IMR-90 (cell line): Measurements from ENCODE around the gene MAPKAPK2. TPM values are rescaled to one million over a fixed set of nuclear protein-coding genes. Genes with fewer than 3 reads are reported as not detected.

Experiments used
- ATAC-seq: fragments of 200-7000 bp; cut with Tn5 transposase; 2 replicates; pipeline ENCODE4 v1.9.1; 2020; ENCODE audit warnings: low read depth, mild to moderate bottlenecking, moderate library complexity
- BruUV-seq: library from RNA; stranded (reverse); fragments of 400-500 nt; replicated peaks from 2 replicates; lab custom pipeline; 2021; lab: Mats Ljungman, UMichigan
- CTCF ChIA-PET: fragments of 300-600 bp; formaldehyde crosslinking; extraction: SDS; loops from one replicate; lab custom pipeline; 2021; ENCODE audit warnings: antibody characterized with exemption; lab: Yijun Ruan, JAX
- POLR2A ChIA-PET: fragments of 300-600 bp; sonication (Branson Sonifier 250); formaldehyde crosslinking; loops from one replicate; lab custom pipeline; 2022; ENCODE audit warnings: antibody characterized with exemption; ENCODE audit not compliant: unreplicated experiment; lab: Charles Lee
- DNase-seq: peaks from one replicate; pipeline ENCODE4 v3.0.0; 2013
- H2AFZ ChIP-seq: replicated peaks from 2 replicates; pipeline ENCODE3; 2013; ENCODE audit warnings: low read length, mild to moderate bottlenecking; ENCODE audit not compliant: poor library complexity
- H2AK5ac ChIP-seq: 2 replicates; pipeline ENCODE4 v1.6.1; 2013; ENCODE audit warnings: low read depth, low read length, inconsistent platforms
- H2AK9ac ChIP-seq: replicated peaks from 2 replicates; pipeline ENCODE3; 2013; ENCODE audit warnings: mild to moderate bottlenecking, low read depth, low read length, moderate library complexity; ENCODE audit not compliant: poor library complexity
- H2BK120ac ChIP-seq: 2 replicates; pipeline ENCODE4 v1.6.1; 2013; ENCODE audit warnings: low read depth, low read length, inconsistent platforms
- H2BK15ac ChIP-seq: 3 replicates; pipeline ENCODE4 v1.6.1; 2013; ENCODE audit warnings: low read depth, low read length, inconsistent platforms
- H2BK20ac ChIP-seq: 2 replicates; pipeline ENCODE4 v1.6.1; 2013; ENCODE audit warnings: low read depth, mild to moderate bottlenecking, inconsistent platforms, low read length, moderate library complexity
- H2BK5ac ChIP-seq: 2 replicates; pipeline ENCODE4 v1.6.1; 2013; ENCODE audit warnings: mild to moderate bottlenecking, low read depth, low read length, inconsistent platforms; ENCODE audit not compliant: poor library complexity, severe bottlenecking
- H3K14ac ChIP-seq: replicated peaks from 2 replicates; pipeline ENCODE4 v1.6.1; 2013; ENCODE audit warnings: low read depth, low read length, inconsistent platforms
- H3K18ac ChIP-seq: 2 replicates; pipeline ENCODE4 v1.6.1; 2013; ENCODE audit warnings: low read depth, low read length, control low read depth
- H3K23ac ChIP-seq: 2 replicates; pipeline ENCODE4 v1.6.1; 2013; ENCODE audit warnings: low read depth, low read length, inconsistent platforms
- H3K27ac ChIP-seq: 2 replicates; pipeline ENCODE4 v1.5.1; 2013; ENCODE audit warnings: mild to moderate bottlenecking, control low read depth, low read length; ENCODE audit not compliant: insufficient read depth
- H3K27me3 ChIP-seq: 2 replicates; pipeline ENCODE4 v1.6.1; 2013; ENCODE audit warnings: low read length; ENCODE audit not compliant: control insufficient read depth, insufficient read depth
- H3K36me3 ChIP-seq: 2 replicates; pipeline ENCODE4 v1.6.1; 2013; ENCODE audit warnings: low read length, mixed read lengths; ENCODE audit not compliant: control insufficient read depth, insufficient read depth
- H3K4ac ChIP-seq: 2 replicates; pipeline ENCODE4 v1.6.1; 2013; ENCODE audit warnings: low read depth, low read length, inconsistent platforms
- H3K4me1 ChIP-seq: 2 replicates; pipeline ENCODE4 v1.6.1; 2013; ENCODE audit warnings: low read length, mixed read lengths; ENCODE audit not compliant: control insufficient read depth, insufficient read depth
- H3K4me2 ChIP-seq: 2 replicates; pipeline ENCODE4 v1.6.1; 2013; ENCODE audit warnings: low read depth, mild to moderate bottlenecking, control low read depth, low read length, moderate library complexity
- H3K4me3 ChIP-seq: 2 replicates; pipeline ENCODE4 v1.5.1; 2013; ENCODE audit warnings: low read depth, mild to moderate bottlenecking, control low read depth, low read length, moderate library complexity; ENCODE audit not compliant: insufficient read depth
- H3K56ac ChIP-seq: 2 replicates; pipeline ENCODE4 v1.6.1; 2013; ENCODE audit warnings: low read length, inconsistent platforms; ENCODE audit not compliant: insufficient read depth; ENCODE audit errors: extremely low read depth
- H3K79me1 ChIP-seq, 2 experiments: 2 replicates each; pipeline ENCODE4 v1.6.1; 2013; ENCODE audit warnings: low read length in 2 of 2, inconsistent platforms in 1 of 2, low read depth in 1 of 2
- H3K9ac ChIP-seq: 2 replicates; pipeline ENCODE4 v1.6.1; 2013; ENCODE audit warnings: low read depth, low read length, control low read depth
- H3K9me1 ChIP-seq: 2 replicates; pipeline ENCODE4 v1.6.1; 2013; ENCODE audit warnings: low read length, inconsistent platforms; ENCODE audit not compliant: insufficient read depth
- H3K9me3 ChIP-seq: 2 replicates; pipeline ENCODE4 v1.6.1; 2013; ENCODE audit warnings: low read length; ENCODE audit not compliant: control insufficient read depth, insufficient read depth
- H4K20me1 ChIP-seq: 2 replicates; pipeline ENCODE4 v1.6.1; 2013; ENCODE audit warnings: low read length, inconsistent platforms; ENCODE audit not compliant: insufficient read depth
- H4K5ac ChIP-seq: 2 replicates; pipeline ENCODE4 v1.6.1; 2013; ENCODE audit warnings: mild to moderate bottlenecking, low read depth, low read length, control low read depth
- H4K8ac ChIP-seq, 2 experiments: 2 replicates each; pipeline ENCODE4 v1.6.1; 2013; ENCODE audit warnings: low read depth in 2 of 2, low read length in 2 of 2, control low read depth in 1 of 2, inconsistent platforms in 1 of 2
- H4K91ac ChIP-seq: 2 replicates; pipeline ENCODE4 v1.6.1; 2013; ENCODE audit warnings: low read depth, low read length, inconsistent platforms; ENCODE audit not compliant: insufficient read depth
- BHLHE40 ChIP-seq: fragments of 150-350 bp; IDR thresholded peaks from 2 replicates; pipeline ENCODE4 v1.6.1; 2016; ENCODE audit warnings: mild to moderate bottlenecking, low read depth, low read length
- CEBPB ChIP-seq: IDR thresholded peaks from 2 replicates; pipeline ENCODE4 v1.6.1; 2012; ENCODE audit warnings: low read depth, low read length, improper control_type of control experiment
- CHD1 ChIP-seq: IDR thresholded peaks from 2 replicates; pipeline ENCODE4 v1.6.1; 2012; ENCODE audit warnings: low read depth, low read length, improper control_type of control experiment
- CTCF ChIP-seq: conservative IDR thresholded peaks from 2 replicates; pipeline ENCODE4 v1.5.1; 2012; ENCODE audit warnings: mild to moderate bottlenecking, low read depth, low read length, improper control_type of control experiment
- ELK1 ChIP-seq: fragments of 150-350 bp; IDR thresholded peaks from 2 replicates; pipeline ENCODE4 v1.6.1; 2016; ENCODE audit warnings: low read depth, mild to moderate bottlenecking, low read length, moderate library complexity, borderline replicate concordance
- FOS ChIP-seq: fragments of 150-350 bp; IDR thresholded peaks from 2 replicates; pipeline ENCODE4 v1.6.1; 2016; ENCODE audit warnings: low read depth, low read length
- MAFK ChIP-seq: IDR thresholded peaks from 2 replicates; pipeline ENCODE4 v1.6.1; 2012; ENCODE audit warnings: low read depth, low read length, improper control_type of control experiment
- MAZ ChIP-seq: IDR thresholded peaks from 2 replicates; pipeline ENCODE4 v1.6.1; 2012; ENCODE audit warnings: low read depth, mild to moderate bottlenecking, low read length, improper control_type of control experiment, moderate library complexity, borderline replicate concordance
- MXI1 ChIP-seq: IDR thresholded peaks from 2 replicates; pipeline ENCODE4 v1.6.1; 2012; ENCODE audit warnings: low read depth, mild to moderate bottlenecking, low read length, moderate library complexity, borderline replicate concordance
- NFE2L2 ChIP-seq: fragments of 150-350 bp; IDR thresholded peaks from 2 replicates; pipeline ENCODE4 v1.6.1; 2016; ENCODE audit warnings: low read depth, mild to moderate bottlenecking, low read length
- POLR2A ChIP-seq: IDR thresholded peaks from 2 replicates; pipeline ENCODE4 v1.6.1; 2012; ENCODE audit warnings: mild to moderate bottlenecking, low read depth, low read length
- RAD21 ChIP-seq: IDR thresholded peaks from 2 replicates; pipeline ENCODE4 v1.6.1; 2012; ENCODE audit warnings: low read length, improper control_type of control experiment
- RCOR1 ChIP-seq: IDR thresholded peaks from 2 replicates; pipeline ENCODE4 v1.6.1; 2012; ENCODE audit warnings: mild to moderate bottlenecking, low read length, improper control_type of control experiment; ENCODE audit not compliant: insufficient replicate concordance
- RFX5 ChIP-seq: IDR thresholded peaks from 2 replicates; pipeline ENCODE4 v1.8.0; 2012; ENCODE audit warnings: low read depth, mild to moderate bottlenecking, low read length, moderate library complexity
- SMC3 ChIP-seq: fragments of 150-350 bp; IDR thresholded peaks from 2 replicates; pipeline ENCODE4 v1.6.1; 2016; ENCODE audit warnings: low read depth, mild to moderate bottlenecking, antibody characterized with exemption, low read length, moderate library complexity
- USF2 ChIP-seq: fragments of 150-350 bp; IDR thresholded peaks from 2 replicates; pipeline ENCODE4 v1.6.1; 2017; ENCODE audit warnings: mild to moderate bottlenecking, antibody characterized with exemption, low read length, low read depth
- WGBS, 2 experiments: methylation state at CpG; one replicate each; pipeline versions ENCODE4 v1.1.5 to v1.1.7; 2013; ENCODE audit warnings: missing lambda C conversion rate in 2 of 2; ENCODE audit not compliant: insufficient read length in 1 of 2; ENCODE audit errors: extremely low coverage in 2 of 2; 5-methylcytosine and 5-hydroxymethylcytosine counted together
- dilution Hi-C: fragments of 300-500 bp; cut with HindIII; formaldehyde crosslinking; loops from one replicate; pipeline ENCODE4 v1.14.3; 2018; ENCODE audit warnings: low sequenced_read_pairs; ENCODE audit not compliant: unreplicated experiment
- in situ Hi-C: fragments of 300-500 bp; cut with MboI; formaldehyde crosslinking; loops from 3 replicates; pipeline ENCODE4 v1.14.3; 2019; ENCODE audit warnings: low sequenced_read_pairs, inconsistent platforms, mixed read lengths
- intact Hi-C: fragments of 100-400 bp; cut with micrococcal nuclease; formaldehyde crosslinking; loops from 2 replicates; pipeline ENCODE4 v1.10.0; 2022
- polyA plus RNA-seq, 3 experiments: library from polyadenylated mRNA; depleted of rRNA; stranded (reverse); fragments of >200 nt; gene quantifications; 2 replicates each; pipeline ENCODE4 v1.2.3, GENCODE V29; 2012; ENCODE audit warnings: low replicate concordance in 1 of 3
- total RNA-seq: library from RNA; depleted of rRNA; stranded (reverse); fragments of >200 nt; gene quantifications from 2 replicates; pipeline ENCODE4 v1.2.3, GENCODE V29; 2012

MAPKAPK2 gene
- total and polyA plus RNA-seq, 2 of the 4 experiments (the other 2 are of a cell fraction): 56.5 to 66.4 TPM

- Histone ChIP-seq H2AK9ac (no peak overlapping the region), H4K20me1 (peaks cover 92% of the 10 kb centered on the region), H2BK5ac (no peak overlapping the region), H3K79me1 (peaks cover 29 to 81% of the 10 kb centered on the region in 2 experiments), H3K23ac (no peak overlapping the region), H3K27me3 (no peaks in the 10 kb centered on the region), H4K5ac (no peak overlapping the region), H3K9me3 (no peaks in the 10 kb centered on the region), H4K8ac (no peak overlapping the region), H3K56ac (no peak overlapping the region), H3K9me1 (peaks cover 47% of the 10 kb centered on the region), H3K4me2 (no peak overlapping the region), H2AFZ (no peak overlapping the region), H4K91ac (no peak overlapping the region), H3K4me1 (peaks cover 31% of the 10 kb centered on the region), H2BK120ac (no peak overlapping the region), H3K9ac (no peak overlapping the region), H2BK20ac (no peak overlapping the region), H3K27ac (no peak overlapping the region), H3K4ac (no peak overlapping the region), H3K14ac (no peak overlapping the region), H3K4me3 (no peak overlapping the region), H3K36me3 (no peaks in the 10 kb centered on the region), H3K18ac (no peak overlapping the region), H2BK15ac (no peak overlapping the region), H2AK5ac (no peak overlapping the region)
- DNase-seq (no peak), ATAC-seq (no peak)
- WGBS, 2 experiments: no CpG with 5 or more reads among the region's 1 CpG
- POLR2A ChIA-PET: no interaction called here
- in situ Hi-C loops: no loop called here
- dilution Hi-C loops: no loop called here
- CTCF ChIA-PET: interaction anchor here (0.6 kb wide), 1 partner anchor 82 kb away, joined by 3 read pairs; no protein-coding TSS in a partner anchor
- no TSS peak for BruUV-seq
- intact Hi-C loops: no loop called here
- TF ChIP-seq FOS: no peak
- no peak for TF ChIP-seq BHLHE40
- TF ChIP-seq CTCF: no peak
- TF ChIP-seq MAZ: no peak
- no peak for TF ChIP-seq NFE2L2
- TF ChIP-seq CHD1: no peak
- TF ChIP-seq RFX5: no peak
- no peak for TF ChIP-seq POLR2A
- TF ChIP-seq RAD21: no peak
- no peak for TF ChIP-seq RCOR1
- TF ChIP-seq MXI1: no peak
- TF ChIP-seq USF2: no peak
- TF ChIP-seq ELK1: no peak
- no peak for TF ChIP-seq MAFK
- no peak for TF ChIP-seq SMC3
- TF ChIP-seq CEBPB: no peak
Measured at GRCh38 chr1:206717674-206717989, 32.9 kb downstream of the MAPKAPK2 start.
